ENCODE data around the gene TLCD4.

DNA sequence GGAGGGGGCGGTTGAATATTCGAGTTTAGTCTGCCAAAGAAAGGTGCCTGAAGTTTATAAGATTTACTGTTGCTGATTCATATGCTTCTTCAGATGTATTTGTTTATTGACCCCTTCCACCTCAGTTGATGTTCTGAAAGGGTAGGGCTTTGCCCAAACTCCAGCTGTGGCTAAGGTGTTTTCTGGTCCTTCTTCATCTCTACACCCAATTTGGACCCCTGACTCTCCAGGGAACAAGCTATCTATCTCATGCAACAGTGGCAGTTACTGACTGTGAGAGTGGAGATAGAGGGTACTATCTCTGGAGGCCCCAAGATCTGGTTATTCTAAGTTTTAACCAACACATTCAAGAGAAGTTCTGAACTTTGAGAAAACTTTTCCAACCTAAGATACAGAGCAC lies 31.8 kb upstream of the TLCD4 start:
- no peak for TF ChIP-seq NFYB (CRISPR knock-in tag; conservative IDR thresholded peaks at IDR 0.05; ENCODE audit: low read depth)
- TF ChIP-seq FOXP1 (CRISPR knock-in tag; IDR thresholded peaks at IDR 0.05; ENCODE audit: borderline replicate concordance), result no peak
- TF ChIP-seq, protein P1, sequence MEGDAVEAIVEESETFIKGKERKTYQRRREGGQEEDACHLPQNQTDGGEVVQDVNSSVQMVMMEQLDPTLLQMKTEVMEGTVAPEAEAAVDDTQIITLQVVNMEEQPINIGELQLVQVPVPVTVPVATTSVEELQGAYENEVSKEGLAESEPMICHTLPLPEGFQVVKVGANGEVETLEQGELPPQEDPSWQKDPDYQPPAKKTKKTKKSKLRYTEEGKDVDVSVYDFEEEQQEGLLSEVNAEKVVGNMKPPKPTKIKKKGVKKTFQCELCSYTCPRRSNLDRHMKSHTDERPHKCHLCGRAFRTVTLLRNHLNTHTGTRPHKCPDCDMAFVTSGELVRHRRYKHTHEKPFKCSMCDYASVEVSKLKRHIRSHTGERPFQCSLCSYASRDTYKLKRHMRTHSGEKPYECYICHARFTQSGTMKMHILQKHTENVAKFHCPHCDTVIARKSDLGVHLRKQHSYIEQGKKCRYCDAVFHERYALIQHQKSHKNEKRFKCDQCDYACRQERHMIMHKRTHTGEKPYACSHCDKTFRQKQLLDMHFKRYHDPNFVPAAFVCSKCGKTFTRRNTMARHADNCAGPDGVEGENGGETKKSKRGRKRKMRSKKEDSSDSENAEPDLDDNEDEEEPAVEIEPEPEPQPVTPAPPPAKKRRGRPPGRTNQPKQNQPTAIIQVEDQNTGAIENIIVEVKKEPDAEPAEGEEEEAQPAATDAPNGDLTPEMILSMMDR (IDR thresholded peaks at IDR 0.05), result no peak
- TF ChIP-seq ETV6 (CRISPR knock-in tag; IDR thresholded peaks at IDR 0.05), result no peak
- TF ChIP-seq, protein P2, sequence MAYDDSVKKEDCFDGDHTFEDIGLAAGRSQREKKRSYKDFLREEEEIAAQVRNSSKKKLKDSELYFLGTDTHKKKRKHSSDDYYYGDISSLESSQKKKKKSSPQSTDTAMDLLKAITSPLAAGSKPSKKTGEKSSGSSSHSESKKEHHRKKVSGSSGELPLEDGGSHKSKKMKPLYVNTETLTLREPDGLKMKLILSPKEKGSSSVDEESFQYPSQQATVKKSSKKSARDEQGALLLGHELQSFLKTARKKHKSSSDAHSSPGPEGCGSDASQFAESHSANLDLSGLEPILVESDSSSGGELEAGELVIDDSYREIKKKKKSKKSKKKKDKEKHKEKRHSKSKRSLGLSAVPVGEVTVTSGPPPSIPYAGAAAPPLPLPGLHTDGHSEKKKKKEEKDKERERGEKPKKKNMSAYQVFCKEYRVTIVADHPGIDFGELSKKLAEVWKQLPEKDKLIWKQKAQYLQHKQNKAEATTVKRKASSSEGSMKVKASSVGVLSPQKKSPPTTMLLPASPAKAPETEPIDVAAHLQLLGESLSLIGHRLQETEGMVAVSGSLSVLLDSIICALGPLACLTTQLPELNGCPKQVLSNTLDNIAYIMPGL (CRISPR knock-in tag; IDR thresholded peaks at IDR 0.05), result no peak
- TF ChIP-seq RORB (CRISPR knock-in tag; IDR thresholded peaks at IDR 0.05), result no peak
- no peak for TF ChIP-seq FOXK1 (CRISPR knock-in tag; IDR thresholded peaks at IDR 0.05)
- TF ChIP-seq CREB1 (CRISPR knock-in tag; IDR thresholded peaks at IDR 0.05), result no peak
